ENCODE data around the gene MYH16.

The MYH16 gene

DNA sequence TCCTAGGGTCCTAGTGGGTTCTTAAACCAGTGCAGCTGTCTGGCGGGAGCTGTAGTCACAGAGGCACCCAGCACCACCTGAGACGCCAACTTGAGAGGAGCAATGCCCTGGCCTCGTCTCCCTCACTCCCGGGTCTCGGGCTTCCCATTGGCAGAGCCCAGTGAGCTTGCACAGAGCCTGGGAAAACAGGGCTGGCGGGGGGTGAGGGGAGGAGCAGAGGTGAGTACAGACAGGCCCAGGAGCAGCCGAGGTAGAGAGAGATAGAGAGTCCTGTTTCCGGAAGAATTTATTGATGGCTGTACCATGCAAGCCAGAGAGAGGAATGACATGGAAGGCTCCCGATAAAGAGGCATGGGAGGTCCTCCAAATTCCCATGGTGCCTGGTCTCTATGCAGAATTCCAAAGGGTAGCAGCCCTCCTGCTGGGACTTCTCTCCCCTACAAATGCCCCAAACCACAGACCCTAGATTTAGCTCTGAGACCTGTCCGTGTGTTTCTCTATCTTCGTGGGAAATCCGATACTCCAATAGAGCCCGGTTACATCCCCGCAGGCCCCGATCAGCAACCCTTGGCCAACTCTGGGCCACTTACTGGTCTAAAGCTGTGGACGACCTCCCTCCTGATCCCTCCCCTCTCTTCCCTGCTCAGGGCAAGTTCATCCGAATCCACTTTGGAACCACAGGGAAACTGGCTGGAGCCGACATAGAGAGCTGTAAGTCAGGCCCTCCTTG lies 20.3 kb upstream of the MYH16 start:
- H3K4me3 ChIP-seq (ENCODE audit: low read length) = no peak overlapping the region
- no peak for DNase-seq (ENCODE audit: low read depth)
- TF ChIP-seq, protein P1, sequence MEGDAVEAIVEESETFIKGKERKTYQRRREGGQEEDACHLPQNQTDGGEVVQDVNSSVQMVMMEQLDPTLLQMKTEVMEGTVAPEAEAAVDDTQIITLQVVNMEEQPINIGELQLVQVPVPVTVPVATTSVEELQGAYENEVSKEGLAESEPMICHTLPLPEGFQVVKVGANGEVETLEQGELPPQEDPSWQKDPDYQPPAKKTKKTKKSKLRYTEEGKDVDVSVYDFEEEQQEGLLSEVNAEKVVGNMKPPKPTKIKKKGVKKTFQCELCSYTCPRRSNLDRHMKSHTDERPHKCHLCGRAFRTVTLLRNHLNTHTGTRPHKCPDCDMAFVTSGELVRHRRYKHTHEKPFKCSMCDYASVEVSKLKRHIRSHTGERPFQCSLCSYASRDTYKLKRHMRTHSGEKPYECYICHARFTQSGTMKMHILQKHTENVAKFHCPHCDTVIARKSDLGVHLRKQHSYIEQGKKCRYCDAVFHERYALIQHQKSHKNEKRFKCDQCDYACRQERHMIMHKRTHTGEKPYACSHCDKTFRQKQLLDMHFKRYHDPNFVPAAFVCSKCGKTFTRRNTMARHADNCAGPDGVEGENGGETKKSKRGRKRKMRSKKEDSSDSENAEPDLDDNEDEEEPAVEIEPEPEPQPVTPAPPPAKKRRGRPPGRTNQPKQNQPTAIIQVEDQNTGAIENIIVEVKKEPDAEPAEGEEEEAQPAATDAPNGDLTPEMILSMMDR (IDR thresholded peaks at IDR 0.05; ENCODE audit: insufficient read depth, low read depth, low read length, missing control alignments) = no peak

DNA sequence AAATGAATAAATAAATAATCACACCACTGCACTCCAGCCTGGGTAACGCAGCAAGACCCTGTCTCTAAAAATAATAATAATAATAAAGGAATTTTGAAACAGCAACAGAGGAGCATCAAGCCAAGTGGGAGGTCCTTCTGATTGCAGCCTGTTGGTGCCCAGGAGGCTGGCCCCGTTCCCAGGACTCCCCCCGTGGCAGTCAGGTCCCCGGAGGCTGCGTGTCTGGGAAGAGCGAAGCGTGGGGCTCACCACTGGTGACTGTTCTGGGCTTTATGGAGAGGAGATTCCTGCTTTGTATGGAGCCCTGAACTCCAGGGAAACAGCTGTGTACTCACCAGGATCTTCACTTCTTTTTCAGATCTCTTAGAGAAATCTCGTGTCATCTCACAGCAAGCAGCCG lies 19.3 kb upstream of the MYH16 start:
- TF ChIP-seq, protein P1 (IDR thresholded peaks at IDR 0.05; ENCODE audit: insufficient read depth, low read depth, low read length, missing control alignments) = no peak
- DNase-seq (ENCODE audit: low read depth) = no peak
- H3K4me3 ChIP-seq (ENCODE audit: low read length) = no peak overlapping the region

DNA sequence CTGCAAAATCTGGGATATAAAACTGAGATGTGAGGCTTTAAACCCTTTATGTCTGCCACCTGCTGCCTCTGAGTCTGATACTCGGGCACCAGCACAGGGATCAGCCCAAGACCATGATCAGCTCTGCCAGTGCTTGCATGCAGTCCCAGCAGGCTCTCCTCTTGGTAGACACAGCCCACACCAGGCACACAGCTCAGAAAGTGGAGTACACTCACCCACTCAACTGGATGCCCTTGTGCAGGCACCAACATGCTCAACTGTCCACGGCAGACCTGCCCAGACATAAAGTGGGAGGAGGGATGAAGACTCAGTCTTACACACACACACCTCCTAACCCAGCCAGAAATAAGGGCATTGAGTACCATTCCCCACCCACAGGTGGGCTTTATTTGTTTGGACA lies 18.2 kb upstream of the MYH16 start:
- TF ChIP-seq, protein P1 (IDR thresholded peaks at IDR 0.05; ENCODE audit: insufficient read depth, low read depth, low read length, missing control alignments) = no peak
- H3K4me3 ChIP-seq (ENCODE audit: low read length) = no peak overlapping the region
- DNase-seq (ENCODE audit: low read depth) = peak; percentile 96

DNA sequence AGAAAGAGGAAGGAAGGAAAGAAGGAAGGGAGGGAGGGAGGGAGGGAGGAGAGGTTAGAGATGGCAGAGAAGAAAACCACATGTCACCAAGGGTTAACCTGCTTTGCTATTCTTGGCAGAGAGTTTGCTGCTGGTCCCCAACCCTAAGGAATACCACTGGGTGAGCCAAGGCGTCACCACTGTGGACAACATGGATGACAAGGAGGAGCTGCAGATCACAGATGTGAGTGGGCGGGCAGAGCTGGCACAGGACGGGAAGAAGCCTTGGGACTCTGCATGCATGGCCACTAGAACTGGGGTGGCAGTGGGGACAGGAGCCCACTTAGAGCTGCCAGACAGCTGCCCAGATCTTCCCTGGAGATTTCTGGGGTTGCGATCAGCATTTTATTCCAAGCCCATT lies 17.2 kb upstream of the MYH16 start:
- DNase-seq (ENCODE audit: low read depth) = no peak

DNA sequence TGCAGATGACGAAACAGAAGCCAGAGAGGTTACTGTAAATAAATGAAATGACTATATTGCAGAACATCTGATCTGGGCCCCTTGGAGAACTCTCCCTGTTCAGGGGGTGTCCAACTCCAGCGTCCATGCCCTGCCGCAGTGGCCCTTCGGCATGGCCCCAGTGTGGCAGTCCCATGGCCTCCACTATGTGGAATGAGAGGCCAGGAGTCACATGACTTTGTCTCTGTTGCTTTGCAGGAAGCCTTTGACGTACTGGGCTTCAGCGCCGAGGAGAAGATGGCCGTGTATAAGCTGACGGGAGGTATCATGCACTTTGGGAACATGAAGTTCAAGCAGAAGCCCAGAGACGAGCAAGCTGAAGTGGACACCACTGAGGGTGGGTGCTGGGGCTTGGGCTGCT lies 15.6 kb upstream of the MYH16 start:
- H3K4me3 ChIP-seq (ENCODE audit: low read length) = no peak overlapping the region
- TF ChIP-seq, protein P1 (IDR thresholded peaks at IDR 0.05; ENCODE audit: insufficient read depth, low read depth, low read length, missing control alignments) = no peak
- no peak for DNase-seq (ENCODE audit: low read depth)

More for the DNA sequence above, 17.2 kb upstream of the MYH16 start:
- no peak overlapping the region for H3K4me3 ChIP-seq (ENCODE audit: low read length)
- TF ChIP-seq, protein P1 (IDR thresholded peaks at IDR 0.05; ENCODE audit: insufficient read depth, low read depth, low read length, missing control alignments) = no peak

DNA sequence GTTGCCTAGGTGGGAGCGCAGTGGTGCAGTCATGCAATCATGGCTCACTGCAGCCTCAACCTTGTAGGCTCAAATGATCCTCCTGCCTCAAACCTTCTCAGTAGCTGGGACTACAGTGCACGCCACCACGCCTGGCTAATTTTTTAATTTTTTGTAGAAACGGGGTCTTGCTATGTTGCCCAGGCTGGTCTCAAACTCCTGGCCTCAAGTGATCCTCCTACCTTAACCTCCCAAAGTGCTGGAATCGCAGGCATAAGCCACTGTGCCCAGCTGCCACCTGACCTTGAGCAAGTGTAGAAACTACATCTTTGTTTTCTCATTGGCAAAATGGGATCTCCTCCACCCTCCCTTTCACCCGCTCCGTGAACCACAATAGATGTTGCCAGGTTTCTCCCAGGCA lies 15.0 kb upstream of the MYH16 start:
- H3K4me3 ChIP-seq (ENCODE audit: low read length) = no peak overlapping the region
- TF ChIP-seq, protein P1 (IDR thresholded peaks at IDR 0.05; ENCODE audit: insufficient read depth, low read depth, low read length, missing control alignments) = no peak
- no peak for DNase-seq (ENCODE audit: low read depth)

DNA sequence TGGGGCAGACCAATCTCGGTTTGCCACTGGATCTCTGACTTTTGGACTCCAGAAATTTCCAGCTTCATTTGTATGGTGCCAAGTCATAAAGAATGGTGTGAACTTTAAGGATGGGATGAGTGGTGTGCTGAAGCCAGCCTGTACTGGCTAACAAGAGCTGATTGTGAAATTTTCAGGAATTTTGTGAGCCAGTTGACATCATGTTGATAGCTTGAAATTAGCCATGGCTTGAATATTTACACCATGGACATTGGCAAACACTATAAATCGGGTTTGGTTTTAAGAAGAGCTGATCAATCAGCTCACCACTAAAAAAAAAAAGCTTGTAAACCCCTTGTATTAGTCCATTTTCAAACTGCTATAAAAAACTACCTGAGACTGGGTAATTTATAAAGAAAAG lies 14.1 kb upstream of the MYH16 start:
- H3K4me3 ChIP-seq (ENCODE audit: low read length) = no peak overlapping the region
- DNase-seq (ENCODE audit: low read depth) = peak; percentile 68
- TF ChIP-seq, protein P1 (IDR thresholded peaks at IDR 0.05; ENCODE audit: insufficient read depth, low read depth, low read length, missing control alignments) = no peak

All from epithelial cell of esophagus (primary cell).